ENCODE results near the gene EMCN.

DNA sequence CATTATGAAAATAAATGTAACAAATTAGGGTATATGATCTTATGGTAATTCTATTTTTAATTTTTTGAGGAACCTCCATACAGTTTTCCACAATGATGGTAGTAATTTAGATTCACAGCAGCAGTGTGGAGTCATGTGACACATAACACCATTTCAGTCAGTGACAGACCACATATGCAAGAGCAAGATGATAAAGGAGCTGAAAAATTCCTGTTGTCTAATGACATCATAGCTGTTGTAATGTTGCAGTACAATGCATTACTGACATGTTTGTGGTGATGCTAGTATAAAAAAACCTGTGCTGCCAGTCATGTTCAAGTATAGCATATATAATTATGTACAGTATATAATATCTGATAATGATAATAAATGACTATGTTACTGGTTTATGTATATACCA lies 28.5 kb downstream of the EMCN start:
- no peak for TF ChIP-seq TAF1 (IDR thresholded peaks at IDR 0.05; ENCODE audit: low read depth, low read length)
- no peak for TF ChIP-seq POLR2AphosphoS5 (IDR thresholded peaks at IDR 0.05; ENCODE audit: low read depth, low read length)
- no peak for TF ChIP-seq POLR2A (IDR thresholded peaks at IDR 0.05; ENCODE audit: low read depth, low read length)
- TF ChIP-seq POU2F2 (IDR thresholded peaks at IDR 0.05; ENCODE audit: low read depth, low read length) = no peak
